ENCODE data around the gene BPHL.
"Not testable (repeated sequence)": the region's sequence is repeated elsewhere in the genome, so short reads cannot be mapped to it uniquely, and the experiment has no call there.

DNA sequence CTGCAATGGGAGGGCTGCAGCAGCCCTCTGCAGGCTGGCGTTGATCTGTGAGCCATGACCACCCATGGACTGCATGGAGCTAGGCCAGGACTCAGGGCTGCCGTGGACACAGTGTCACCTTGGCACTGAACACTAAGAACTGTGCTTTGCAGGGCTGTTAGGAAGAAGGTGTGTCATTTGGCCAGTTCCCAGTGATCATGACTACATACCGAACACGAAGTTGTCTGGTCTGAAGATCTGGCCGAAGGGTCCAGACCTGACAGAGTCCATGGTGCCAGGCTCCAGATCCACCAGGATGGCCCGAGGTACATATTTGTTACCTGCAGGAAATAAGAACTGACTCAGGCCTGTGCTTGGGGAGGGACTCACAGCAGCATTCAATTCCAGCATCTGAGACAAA lies 36.9 kb downstream of the BPHL start:
- not testable (repeated sequence) for TF ChIP-seq RAD21 (IDR thresholded peaks at IDR 0.05; ENCODE audit: low read depth); POLR2A (IDR thresholded peaks at IDR 0.05; ENCODE audit: borderline replicate concordance, extremely low read depth, insufficient read depth, insufficient read length); CBX3 (IDR thresholded peaks at IDR 0.05; ENCODE audit: low read depth); SP1 (IDR thresholded peaks at IDR 0.05; ENCODE audit: low read depth); YY1 (IDR thresholded peaks at IDR 0.05; ENCODE audit: extremely low read depth, insufficient replicate concordance, low read depth, low read length); CEBPB (IDR thresholded peaks at IDR 0.05; ENCODE audit: low read depth); EZH2 (IDR thresholded peaks at IDR 0.05); EGR1 (IDR thresholded peaks at IDR 0.05; ENCODE audit: low read depth); POLR2AphosphoS5 (IDR thresholded peaks at IDR 0.05; ENCODE audit: low read depth, low read length); SIN3A (IDR thresholded peaks at IDR 0.05; ENCODE audit: low read depth); FOSL1 (IDR thresholded peaks at IDR 0.05; ENCODE audit: low read depth)
- TF ChIP-seq, protein P1, sequence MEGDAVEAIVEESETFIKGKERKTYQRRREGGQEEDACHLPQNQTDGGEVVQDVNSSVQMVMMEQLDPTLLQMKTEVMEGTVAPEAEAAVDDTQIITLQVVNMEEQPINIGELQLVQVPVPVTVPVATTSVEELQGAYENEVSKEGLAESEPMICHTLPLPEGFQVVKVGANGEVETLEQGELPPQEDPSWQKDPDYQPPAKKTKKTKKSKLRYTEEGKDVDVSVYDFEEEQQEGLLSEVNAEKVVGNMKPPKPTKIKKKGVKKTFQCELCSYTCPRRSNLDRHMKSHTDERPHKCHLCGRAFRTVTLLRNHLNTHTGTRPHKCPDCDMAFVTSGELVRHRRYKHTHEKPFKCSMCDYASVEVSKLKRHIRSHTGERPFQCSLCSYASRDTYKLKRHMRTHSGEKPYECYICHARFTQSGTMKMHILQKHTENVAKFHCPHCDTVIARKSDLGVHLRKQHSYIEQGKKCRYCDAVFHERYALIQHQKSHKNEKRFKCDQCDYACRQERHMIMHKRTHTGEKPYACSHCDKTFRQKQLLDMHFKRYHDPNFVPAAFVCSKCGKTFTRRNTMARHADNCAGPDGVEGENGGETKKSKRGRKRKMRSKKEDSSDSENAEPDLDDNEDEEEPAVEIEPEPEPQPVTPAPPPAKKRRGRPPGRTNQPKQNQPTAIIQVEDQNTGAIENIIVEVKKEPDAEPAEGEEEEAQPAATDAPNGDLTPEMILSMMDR (IDR thresholded peaks at IDR 0.05 in 2 of 3, conservative IDR thresholded peaks at IDR 0.05 in 1 of 3; ENCODE audit: borderline replicate concordance in 1 of 3, insufficient read depth in 1 of 3, low read depth in 2 of 3, low read length in 2 of 3) = not testable (repeated sequence)
- TF ChIP-seq, protein P2, sequence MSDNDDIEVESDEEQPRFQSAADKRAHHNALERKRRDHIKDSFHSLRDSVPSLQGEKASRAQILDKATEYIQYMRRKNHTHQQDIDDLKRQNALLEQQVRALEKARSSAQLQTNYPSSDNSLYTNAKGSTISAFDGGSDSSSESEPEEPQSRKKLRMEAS (IDR thresholded peaks at IDR 0.05) = not testable (repeated sequence)
- TF ChIP-seq, protein P3, sequence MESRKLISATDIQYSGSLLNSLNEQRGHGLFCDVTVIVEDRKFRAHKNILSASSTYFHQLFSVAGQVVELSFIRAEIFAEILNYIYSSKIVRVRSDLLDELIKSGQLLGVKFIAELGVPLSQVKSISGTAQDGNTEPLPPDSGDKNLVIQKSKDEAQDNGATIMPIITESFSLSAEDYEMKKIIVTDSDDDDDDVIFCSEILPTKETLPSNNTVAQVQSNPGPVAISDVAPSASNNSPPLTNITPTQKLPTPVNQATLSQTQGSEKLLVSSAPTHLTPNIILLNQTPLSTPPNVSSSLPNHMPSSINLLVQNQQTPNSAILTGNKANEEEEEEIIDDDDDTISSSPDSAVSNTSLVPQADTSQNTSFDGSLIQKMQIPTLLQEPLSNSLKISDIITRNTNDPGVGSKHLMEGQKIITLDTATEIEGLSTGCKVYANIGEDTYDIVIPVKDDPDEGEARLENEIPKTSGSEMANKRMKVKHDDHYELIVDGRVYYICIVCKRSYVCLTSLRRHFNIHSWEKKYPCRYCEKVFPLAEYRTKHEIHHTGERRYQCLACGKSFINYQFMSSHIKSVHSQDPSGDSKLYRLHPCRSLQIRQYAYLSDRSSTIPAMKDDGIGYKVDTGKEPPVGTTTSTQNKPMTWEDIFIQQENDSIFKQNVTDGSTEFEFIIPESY (IDR thresholded peaks at IDR 0.05; ENCODE audit: extremely low read depth, insufficient replicate concordance, low read length) = not testable (repeated sequence)

Measured in HCT116 (cell line).